ENCODE results near the gene ZNF654. TPM values are rescaled to one million over a fixed set of nuclear protein-coding genes. Genes with fewer than 3 reads are reported as not detected.

Gene ZNF654
- total and polyA plus RNA-seq, 9 of the 15 experiments (the other 6 are each of a cell fraction or from before 2014, with no cell fraction given), result 2.4 to 8.6 (median 5.1) TPM

DNA sequence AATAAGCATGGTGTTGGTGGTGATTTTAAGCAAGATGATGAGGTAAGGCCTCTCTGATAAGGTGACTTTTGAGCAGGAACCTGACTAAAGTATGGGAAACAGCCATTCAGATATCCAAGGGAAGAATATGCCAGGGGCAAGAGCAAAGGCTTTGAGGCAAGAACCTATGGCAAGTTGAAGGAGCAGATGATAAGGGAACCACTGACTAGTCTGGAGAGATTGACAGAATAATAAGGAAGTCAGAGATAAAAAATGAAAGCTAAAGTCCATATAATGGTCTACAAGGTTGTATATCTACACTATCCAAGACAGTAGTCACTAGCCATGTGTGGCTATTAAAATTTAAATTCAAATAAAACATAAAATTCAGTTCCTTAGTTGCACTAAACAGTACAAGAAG is 88.2 kb downstream of the ZNF654 start:
- ChIA-PET CTCF (ENCODE audit: low intra/inter-chr PET ratio) (no interaction called here), POLR2A (interaction anchor here (1.5 kb wide), 1 partner anchor 13 kb away, joined by 4 read pairs; no protein-coding TSS in a partner anchor)
- H4K20me1 ChIP-seq (replicated peaks; ENCODE audit: control insufficient read depth, insufficient read depth, low read length), result no peaks in the 10 kb centered on the region
- no peaks in the 10 kb centered on the region for H3K9me1 ChIP-seq (ENCODE audit: control insufficient read depth, insufficient read depth, low read length)
- peaks cover 5 to 8% of the 10 kb centered on the region in 2 experiments; a peak in 2 of 5 replicates for H3K4me1 ChIP-seq (replicated peaks in 1 of 2; ENCODE audit: control insufficient read depth in 2 of 2, insufficient read depth in 2 of 2, low read length in 2 of 2)
- no peak overlapping the region for H2AFZ ChIP-seq (ENCODE audit: low read depth, low read length)
- DNase-seq (ENCODE audit: extremely low read depth in 1 of 4, low spot score in 3 of 4) (peak in 1 of 4 experiments; percentile 7), FAIRE-seq (no peak), ATAC-seq (no peak)
- H3K9ac ChIP-seq (ENCODE audit: insufficient read depth in 1 of 2, low read depth in 2 of 2, low read length in 2 of 2), result no peak overlapping the region; a peak in 1 of 4 replicates
- no peak overlapping the region for H3K4me3 ChIP-seq
- in situ Hi-C loops (cut with MboI) (no loop called here), intact Hi-C loops (cut with micrococcal nuclease) (loop anchor here (10.0 kb wide), 1 partner anchor 352 kb away; the partner anchor contains the start of gene HTR1F)
- H3K4me2 ChIP-seq (ENCODE audit: insufficient read depth, low read length), result peak overlapping the region; percentile 90; the same call in 1 of the 2 replicates
- BruUV-seq (replicated peaks), result no TSS peak
- H3K79me2 ChIP-seq (ENCODE audit: control insufficient read depth, insufficient read depth, low read length), result peaks cover 63% of the 10 kb centered on the region
- no peaks in the 10 kb centered on the region for H3K9me3 ChIP-seq (replicated peaks; ENCODE audit: control insufficient read depth, insufficient read depth, low read depth, low read length)
- no peaks in the 10 kb centered on the region for H3K27me3 ChIP-seq (ENCODE audit: control insufficient read depth in 2 of 2, insufficient read depth in 2 of 2, low read length in 2 of 2)
- H3K27ac ChIP-seq (ENCODE audit: extremely low read depth, low read depth, low read length), result no peak overlapping the region
- peak; percentile 31; the same call in 1 of the 2 replicates for TF ChIP-seq PKNOX1 (IDR thresholded peaks at IDR 0.05)
- TF ChIP-seq ZNF76 (CRISPR knock-in tag; IDR thresholded peaks at IDR 0.05; ENCODE audit: borderline replicate concordance), result no peak
- peak; percentile 16 for TF ChIP-seq MEIS2 (IDR thresholded peaks at IDR 0.05; ENCODE audit: partially characterized antibody)
- TF ChIP-seq, protein P1, sequence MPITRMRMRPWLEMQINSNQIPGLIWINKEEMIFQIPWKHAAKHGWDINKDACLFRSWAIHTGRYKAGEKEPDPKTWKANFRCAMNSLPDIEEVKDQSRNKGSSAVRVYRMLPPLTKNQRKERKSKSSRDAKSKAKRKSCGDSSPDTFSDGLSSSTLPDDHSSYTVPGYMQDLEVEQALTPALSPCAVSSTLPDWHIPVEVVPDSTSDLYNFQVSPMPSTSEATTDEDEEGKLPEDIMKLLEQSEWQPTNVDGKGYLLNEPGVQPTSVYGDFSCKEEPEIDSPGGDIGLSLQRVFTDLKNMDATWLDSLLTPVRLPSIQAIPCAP (CRISPR knock-in tag; IDR thresholded peaks at IDR 0.05; ENCODE audit: borderline replicate concordance), result no peak
- H3K36me3 ChIP-seq (ENCODE audit: control insufficient read depth, insufficient read depth, low read length), result peaks cover 8% of the 10 kb centered on the region; the same call in 2 of the 3 replicates

Measured in K562 (cell line).